Stimulated activated CD4-positive, alpha-beta T cell treated with anti-CD3 and anti-CD28 coated beads, TNF-alpha, amount 100 ng/mL, for 4 hours (primary cell): ENCODE results near the gene MYOD1.

Experiments
- DNase-seq, 3 experiments: peaks; one replicate each; pipeline ENCODE4 v3.0.0-alpha.2; 2020; ENCODE audit warnings: low read depth in 3 of 3

The MYOD1 gene

DNA sequence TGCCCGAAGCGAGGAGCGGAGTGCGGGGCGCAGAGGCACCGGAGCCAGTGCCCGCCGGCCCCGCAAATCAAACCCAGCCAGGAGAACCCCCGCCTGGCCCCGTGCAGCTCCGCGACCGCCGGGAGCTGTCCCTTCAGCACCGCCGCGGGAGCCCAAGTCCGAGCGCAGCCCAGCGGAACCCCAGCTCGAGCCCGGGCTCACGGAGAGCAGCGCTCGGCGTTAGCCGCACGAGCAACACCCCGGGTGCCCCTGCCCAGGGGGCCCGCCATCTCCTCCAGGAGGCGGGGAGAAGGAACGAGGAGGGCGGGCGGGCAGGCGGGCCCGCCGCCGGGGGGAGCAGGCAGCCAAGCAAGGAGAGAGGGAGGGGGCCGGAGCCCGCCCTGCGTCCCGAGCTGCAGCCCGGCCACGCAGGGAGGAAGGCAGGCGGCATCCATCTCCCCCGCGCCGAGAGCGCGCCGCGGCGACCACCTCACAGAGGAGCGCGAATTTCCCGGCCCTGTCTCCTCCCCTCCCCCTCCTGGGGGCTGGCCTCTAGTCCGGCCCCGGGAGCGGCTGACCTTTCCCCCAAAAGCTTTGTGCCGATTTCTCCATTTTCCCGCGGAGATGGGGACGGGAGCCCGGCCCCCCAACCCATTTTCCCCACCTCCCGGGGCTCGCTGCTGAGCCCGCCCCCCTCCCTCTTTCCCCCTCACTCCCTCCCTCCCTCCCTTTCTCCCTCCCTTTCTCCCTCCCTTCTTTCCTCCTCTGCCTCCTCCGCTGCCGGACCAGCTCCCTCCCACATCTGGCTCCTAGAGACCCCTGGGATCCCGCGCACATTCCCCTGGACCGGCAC is 15.8 kb downstream of the MYOD1 start:
- no peak for DNase-seq

- no peak for DNase-seq
Observed at GRCh38 chr11:17735818-17736578, 16.6 kb downstream of the MYOD1 start.

- DNase-seq = no peak
Observed at GRCh38 chr11:17736579-17736893, 17.2 kb downstream of the MYOD1 start.

GRCh38 chr11:17736930-17737817 is 17.8 kb downstream of the MYOD1 start:
- DNase-seq = no peak

- no peak for DNase-seq
Observed at GRCh38 chr11:17738151-17738973, 19.0 kb downstream of the MYOD1 start.

DNA sequence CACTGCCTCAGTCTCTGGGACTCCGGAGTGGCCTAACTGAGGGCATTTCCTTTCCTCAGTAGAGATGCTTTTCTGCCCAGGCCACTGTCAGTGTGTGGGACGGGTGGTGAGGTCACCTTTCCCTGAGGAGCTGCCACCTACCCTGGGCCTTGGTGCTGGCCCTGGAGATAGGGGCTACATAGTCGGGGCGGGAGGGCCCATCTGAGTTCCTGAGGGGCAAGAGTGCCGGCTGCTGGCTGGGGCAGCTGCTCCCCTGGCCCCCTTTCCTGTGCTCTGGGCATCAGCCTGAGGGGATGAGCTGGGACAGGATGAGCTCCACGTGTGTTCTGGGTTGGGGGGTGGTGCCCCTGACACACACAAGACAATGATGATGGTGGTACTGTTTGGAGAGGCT is 20.6 kb downstream of the MYOD1 start:
- DNase-seq = no peak

DNA sequence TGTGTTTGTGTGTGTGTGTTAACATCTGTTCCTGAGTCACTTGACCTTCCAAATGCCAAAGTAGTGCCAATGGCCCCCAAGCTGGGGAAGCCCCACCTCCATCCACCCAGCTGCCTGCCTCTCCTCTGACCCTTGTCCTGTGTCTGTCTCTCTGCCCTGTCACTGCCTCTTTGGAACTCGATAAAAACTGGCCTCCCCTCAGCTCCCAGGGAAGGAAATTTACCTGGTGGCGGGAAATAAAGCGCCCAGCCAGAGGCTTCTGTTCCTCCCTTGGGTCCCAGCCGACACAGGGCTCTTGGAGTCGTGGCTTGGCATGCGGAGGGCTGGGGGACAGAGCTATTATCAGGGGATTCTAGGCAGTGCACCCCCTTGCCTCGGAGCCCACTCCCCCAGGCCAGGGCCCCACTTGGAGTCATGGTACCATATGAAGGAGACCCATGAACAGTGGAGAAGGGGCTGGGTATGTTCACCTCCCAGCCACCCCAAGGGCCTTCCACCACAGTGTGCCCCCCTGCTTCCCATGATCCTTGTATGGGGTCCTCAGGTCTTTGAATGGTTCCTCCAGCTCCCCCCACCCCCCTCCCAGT is 21.4 kb downstream of the MYOD1 start:
- DNase-seq = no peak

- DNase-seq = no peak
Observed at GRCh38 chr11:17741487-17741886, 22.1 kb downstream of the MYOD1 start.

DNA sequence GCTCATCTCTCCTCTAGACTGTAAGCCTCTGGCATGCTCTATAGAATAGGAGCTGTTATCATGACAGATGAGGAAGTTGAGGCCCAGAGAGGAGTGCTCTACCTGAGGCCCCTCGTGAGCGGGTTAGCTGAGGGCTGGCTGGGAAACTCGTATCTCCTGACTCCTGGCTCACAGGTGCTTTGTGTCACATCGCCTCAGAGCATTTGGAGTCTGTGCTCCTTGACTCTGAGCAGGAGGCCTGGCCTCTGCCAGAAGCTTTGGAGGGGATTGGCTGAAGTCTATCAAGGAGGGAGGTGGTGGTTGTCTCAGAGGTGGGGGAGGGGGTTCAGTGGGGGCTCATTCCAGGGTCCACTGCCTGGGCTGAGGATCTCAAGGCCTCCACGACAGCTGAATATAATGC is 22.6 kb downstream of the MYOD1 start:
- no peak for DNase-seq

DNA sequence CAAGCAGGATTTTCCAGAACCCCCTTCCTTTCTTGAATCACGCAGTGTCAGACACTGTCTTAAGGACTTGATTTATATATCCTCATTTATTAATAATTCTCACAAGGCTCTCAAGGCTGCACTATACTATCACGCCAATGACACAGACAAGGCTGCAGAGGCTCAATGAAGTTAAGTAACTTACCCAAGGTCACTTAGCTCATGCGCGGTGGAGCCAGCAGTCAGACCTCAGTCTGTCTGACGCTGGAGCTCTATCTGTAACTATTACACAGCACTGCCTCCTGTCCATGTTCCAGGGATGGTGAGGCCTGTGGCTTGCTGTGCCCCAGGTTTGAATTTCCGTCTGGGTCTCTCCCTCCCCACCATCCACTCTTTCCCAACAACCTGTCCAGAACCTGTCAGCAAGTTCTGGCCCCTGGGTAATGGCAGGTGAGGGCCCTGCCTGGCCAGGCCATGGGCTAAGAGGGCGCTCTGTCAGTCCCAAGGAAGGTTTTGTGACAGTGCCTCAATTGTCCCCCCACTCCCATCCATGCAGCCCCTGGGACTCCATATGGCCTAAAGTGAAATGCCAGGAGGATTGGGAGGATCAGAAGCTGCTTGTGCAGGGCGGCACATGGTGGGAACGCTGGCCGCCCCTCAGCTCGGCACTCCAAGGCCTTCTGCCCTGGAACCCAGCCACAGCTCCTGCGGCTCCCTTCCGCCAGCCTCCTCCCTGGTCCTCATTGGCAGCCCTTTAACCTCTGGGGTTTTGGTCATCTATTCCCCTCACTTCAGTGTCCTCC is 23.8 kb downstream of the MYOD1 start:
- DNase-seq = no peak

GRCh38 chr11:17743808-17744119 is 24.4 kb downstream of the MYOD1 start:
- DNase-seq = no peak

- no peak for DNase-seq
Observed at GRCh38 chr11:17744151-17744940, 25.0 kb downstream of the MYOD1 start.

DNA sequence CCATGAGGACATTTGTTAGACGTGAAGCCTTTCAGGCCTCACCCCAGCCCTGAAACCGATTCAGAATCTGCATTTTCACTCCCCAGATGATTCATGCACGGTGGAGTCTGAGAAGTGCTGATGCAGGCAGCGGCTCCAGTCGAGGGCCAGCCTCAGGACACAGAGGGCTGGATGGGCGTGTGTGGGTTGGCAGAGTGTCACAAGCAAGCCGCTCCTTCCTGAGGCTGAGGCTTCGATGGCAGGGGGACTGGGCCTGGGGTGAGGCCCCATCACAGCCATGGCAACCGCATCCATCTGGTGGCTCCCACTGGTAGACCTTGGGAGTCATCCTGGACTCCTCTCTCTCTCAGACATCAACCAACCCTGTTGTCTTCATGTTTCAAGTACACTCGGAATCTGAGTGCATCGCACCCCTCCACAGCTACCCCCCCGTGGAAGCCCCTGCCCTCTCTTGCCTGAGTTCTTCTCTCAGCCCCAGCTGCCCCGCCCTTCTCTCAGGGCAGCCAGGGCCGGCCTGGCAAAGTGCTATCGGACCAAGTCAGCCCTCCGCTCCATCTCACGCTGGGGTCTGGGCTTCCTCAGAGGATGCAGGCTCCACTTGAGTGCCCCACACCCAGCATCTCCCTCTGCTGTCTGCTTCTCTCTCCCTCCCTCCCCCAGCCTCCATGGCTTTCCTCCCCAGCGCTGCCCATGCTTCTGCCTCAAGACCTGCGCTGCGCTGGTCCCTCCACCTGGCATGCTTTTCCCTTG is 25.8 kb downstream of the MYOD1 start:
- DNase-seq = no peak

GRCh38 chr11:17746096-17746495 is 26.7 kb downstream of the MYOD1 start:
- no peak for DNase-seq

DNA sequence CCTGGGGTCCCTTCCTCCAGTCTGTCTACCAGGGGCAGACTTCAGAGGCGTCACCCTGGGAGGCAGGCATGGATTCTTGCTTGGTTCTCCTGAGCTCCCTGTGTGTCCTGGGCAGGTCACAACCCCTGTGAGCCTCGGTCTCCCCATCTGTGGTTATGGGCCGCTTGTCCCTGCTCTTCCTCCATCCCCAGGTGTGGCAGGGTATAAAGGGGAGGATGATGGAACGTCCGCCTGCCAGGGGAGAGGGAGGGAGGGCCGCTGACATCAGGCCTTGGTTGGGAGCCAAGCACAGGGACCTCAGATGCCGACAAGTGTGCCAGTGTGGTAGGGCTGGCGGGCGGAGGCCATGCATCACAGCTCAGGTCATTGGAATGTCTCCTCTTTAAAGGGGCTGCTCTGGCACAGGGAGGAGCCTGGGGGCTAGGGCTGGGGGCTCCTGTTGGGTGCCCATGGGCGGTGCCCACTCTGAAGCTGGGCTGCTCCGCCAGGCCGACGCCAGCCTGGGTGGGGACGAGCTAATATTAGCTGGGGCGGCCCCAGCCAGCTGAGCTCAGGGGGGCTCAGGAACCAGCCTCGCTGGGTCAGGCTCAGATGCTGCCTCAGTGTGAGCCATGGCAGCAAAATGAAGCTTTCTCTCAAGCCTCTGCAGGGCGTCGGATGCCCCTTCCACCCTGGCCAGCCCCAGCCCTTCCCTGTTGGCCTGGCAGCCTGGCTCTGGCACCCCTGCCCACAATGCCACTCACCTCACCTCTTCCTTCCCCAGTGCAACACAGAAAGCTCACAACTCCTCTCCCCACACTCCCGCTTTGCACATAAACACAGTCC is 28.0 kb downstream of the MYOD1 start:
- DNase-seq = no peak

GRCh38 chr11:17748044-17748443 is 28.7 kb downstream of the MYOD1 start:
- no peak for DNase-seq

- no peak for DNase-seq
Observed at GRCh38 chr11:17748761-17749721, 29.7 kb downstream of the MYOD1 start.
